Measurements from ENCODE around the gene LRRC45. TPM values are rescaled to one million over a fixed set of nuclear protein-coding genes. Genes with fewer than 3 reads are reported as not detected.

Gene LRRC45
- total and polyA plus RNA-seq, 11 donors: 2.9 to 8.6 (median 5.6) TPM

- intact Hi-C loops (cut with DNase I): loop anchor here in 3 of 10 donors (5.0 to 10.0 kb wide), 3 partner anchors 61 to 289 kb away; partner anchors contain the start of gene FASN (in 1 of the 3)
- peaks cover 0 to 5% (median 0%) of the 10 kb centered on the region in 9 donors for H3K36me3 ChIP-seq
- ATAC-seq (peak in 1 of 4 donors; percentile 1), DNase-seq (no peak)
- H3K9me3 ChIP-seq: no peaks in the 10 kb centered on the region
- peaks cover 4 to 36% (median 19%) of the 10 kb centered on the region in 12 donors for H3K4me1 ChIP-seq
- TF ChIP-seq, protein P1, sequence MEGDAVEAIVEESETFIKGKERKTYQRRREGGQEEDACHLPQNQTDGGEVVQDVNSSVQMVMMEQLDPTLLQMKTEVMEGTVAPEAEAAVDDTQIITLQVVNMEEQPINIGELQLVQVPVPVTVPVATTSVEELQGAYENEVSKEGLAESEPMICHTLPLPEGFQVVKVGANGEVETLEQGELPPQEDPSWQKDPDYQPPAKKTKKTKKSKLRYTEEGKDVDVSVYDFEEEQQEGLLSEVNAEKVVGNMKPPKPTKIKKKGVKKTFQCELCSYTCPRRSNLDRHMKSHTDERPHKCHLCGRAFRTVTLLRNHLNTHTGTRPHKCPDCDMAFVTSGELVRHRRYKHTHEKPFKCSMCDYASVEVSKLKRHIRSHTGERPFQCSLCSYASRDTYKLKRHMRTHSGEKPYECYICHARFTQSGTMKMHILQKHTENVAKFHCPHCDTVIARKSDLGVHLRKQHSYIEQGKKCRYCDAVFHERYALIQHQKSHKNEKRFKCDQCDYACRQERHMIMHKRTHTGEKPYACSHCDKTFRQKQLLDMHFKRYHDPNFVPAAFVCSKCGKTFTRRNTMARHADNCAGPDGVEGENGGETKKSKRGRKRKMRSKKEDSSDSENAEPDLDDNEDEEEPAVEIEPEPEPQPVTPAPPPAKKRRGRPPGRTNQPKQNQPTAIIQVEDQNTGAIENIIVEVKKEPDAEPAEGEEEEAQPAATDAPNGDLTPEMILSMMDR (IDR thresholded peaks at IDR 0.05): no peak
- TF ChIP-seq POLR2A (IDR thresholded peaks at IDR 0.05): no peak
- H3K27ac ChIP-seq: peak overlapping the region in 5 of 12 donors; percentile 91 to 98 (median 93)
- 76 to 88% (median 80%) methylated on average over 12 to 20 of the region's 20 CpGs for WGBS, 4 donors
- H3K4me3 ChIP-seq: peak overlapping the region in 10 of 12 donors; percentile 49 to 92 (median 73)
- H3K27me3 ChIP-seq: peaks cover 0 to 9% (median 0%) of the 10 kb centered on the region in 9 donors
Measured at GRCh38 chr17:82035956-82036633, 13.0 kb downstream of the LRRC45 start.

DNA sequence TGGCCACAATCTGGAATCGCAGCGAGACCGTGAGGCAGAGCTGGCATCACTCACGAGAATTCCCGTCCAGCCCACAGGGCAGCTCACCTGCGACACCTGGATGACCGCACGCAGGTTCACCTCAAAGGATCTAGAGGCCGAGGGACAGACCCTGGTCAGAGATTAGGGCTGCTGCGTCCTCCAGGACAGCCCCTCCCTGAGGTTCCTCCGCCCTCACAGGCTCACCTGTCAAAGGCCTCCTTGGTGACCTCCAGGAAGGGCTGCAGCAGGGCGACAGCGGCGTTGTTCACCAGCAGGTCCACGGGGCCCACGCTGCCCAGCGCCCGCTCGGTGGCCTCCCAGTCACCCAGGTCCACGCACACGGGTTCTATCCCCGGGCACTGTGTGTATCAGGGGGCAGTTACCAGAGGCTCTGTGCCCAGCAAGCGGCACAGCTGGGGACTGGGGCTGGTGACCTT lies 13.6 kb downstream of the LRRC45 start:
- Histone ChIP-seq H3K36me3 (peaks cover 0 to 5% (median 0%) of the 10 kb centered on the region in 9 donors), H3K27me3 (peaks cover 0 to 9% (median 0%) of the 10 kb centered on the region in 9 donors), H3K4me1 (peaks cover 4 to 36% (median 19%) of the 10 kb centered on the region in 12 donors), H3K27ac (peak overlapping the region; percentile 91 to 98 (median 94)), H3K4me3 (peak overlapping the region; percentile 49 to 92 (median 73)), H3K9me3 (no peaks in the 10 kb centered on the region)
- no peak for ATAC-seq
- intact Hi-C loops (cut with DNase I): loop anchor here in 4 of 10 donors (1.0 to 10.0 kb wide), 4 partner anchors 61 to 288 kb away; partner anchors contain the start of gene FASN (in 2 of the 4)
- no peak for DNase-seq
- WGBS, 4 donors: 36 to 58% (median 44%) methylated on average over 9 to 23 of the region's 23 CpGs
- TF ChIP-seq, protein P1 (IDR thresholded peaks at IDR 0.05): no peak
- TF ChIP-seq POLR2A (IDR thresholded peaks at IDR 0.05): no peak

DNA sequence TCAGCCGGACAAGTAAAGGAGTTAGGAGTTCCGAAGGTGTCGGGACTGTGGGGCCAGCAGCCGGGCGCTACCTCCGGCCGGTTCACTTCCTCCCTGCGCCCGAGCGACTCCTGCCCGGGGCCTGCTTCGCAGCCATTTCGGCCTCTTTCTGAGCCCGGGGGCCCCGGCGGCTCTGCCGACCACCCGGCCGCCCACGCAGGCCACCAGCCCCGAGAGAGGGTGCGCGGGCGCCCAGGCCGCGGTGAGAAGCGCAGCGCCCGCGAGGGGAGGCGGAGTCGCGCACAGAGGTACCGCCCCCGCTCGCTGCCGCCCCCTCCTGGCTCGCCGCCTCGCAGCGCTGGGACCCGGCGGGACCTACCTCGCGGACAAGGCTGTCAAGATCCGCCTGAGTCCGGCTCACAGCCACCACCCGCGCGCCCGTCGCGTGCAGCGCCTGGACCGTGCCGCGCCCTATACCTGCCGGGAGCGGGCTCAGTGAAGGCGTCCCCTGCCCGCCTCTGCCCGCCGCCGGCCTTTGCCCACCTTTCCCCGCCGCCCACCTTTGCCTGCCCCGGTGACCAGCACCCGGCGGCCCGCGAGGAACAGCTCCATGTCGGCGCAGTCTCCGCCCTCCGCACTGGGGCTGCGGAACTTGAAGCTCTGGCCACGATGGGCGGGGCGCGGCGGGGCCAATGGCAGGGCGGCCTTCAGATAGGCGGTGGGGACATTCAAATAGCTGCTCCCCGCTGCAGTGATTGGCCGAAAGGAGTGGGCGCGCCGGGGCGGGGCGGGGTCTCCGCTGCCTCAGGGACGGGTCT lies 14.2 kb downstream of the LRRC45 start, which contains the start of gene DCXR:
Gene DCXR (minus strand): TSS at position 606 of the 797 bp plus-strand sequence. CDS start 15 bp downstream, at position 591.
- peak; percentile 97 to 98 (median 97) for ATAC-seq
- TF ChIP-seq, protein P1 (IDR thresholded peaks at IDR 0.05): peak; percentile 72 to 93 (median 82)
- peak; percentile 75 to 96 for TF ChIP-seq POLR2A (IDR thresholded peaks at IDR 0.05)
- H3K4me3 ChIP-seq: peak within 1 kb of the TSS; percentile 49 to 92 (median 73)
- intact Hi-C loops (cut with DNase I): loop anchor here in 4 of 10 donors (1.0 to 10.0 kb wide), 4 partner anchors 60 to 288 kb away; partner anchors contain the start of gene FASN (in 2 of the 4)
- peaks cover 0 to 5% (median 0%) of the 10 kb centered on the region in 9 donors for H3K27me3 ChIP-seq
- no peaks in the 10 kb centered on the region for H3K9me3 ChIP-seq
- 0 to 1% (median 1%) methylated on average over 45 to 92 of the region's 92 CpGs for WGBS, 4 donors
- DNase-seq: peak; percentile 97 to 99 (median 98)
- peak within 1 kb of the TSS; percentile 91 to 98 (median 94) for H3K27ac ChIP-seq
- peaks cover 0 to 5% (median 0%) of the 10 kb centered on the region in 9 donors for H3K36me3 ChIP-seq
- H3K4me1 ChIP-seq: peaks cover 4 to 31% (median 15%) of the 10 kb centered on the region in 12 donors

Measured in heart left ventricle (tissue), 16 donors.